Activated gamma-delta T cell (primary cell): Measurements from ENCODE around the gene WSCD1.

Source experiments
- DNase-seq: peaks from one replicate; lab custom pipeline; 2025; lab: John Stamatoyannopoulos, UW

The WSCD1 gene

DNA sequence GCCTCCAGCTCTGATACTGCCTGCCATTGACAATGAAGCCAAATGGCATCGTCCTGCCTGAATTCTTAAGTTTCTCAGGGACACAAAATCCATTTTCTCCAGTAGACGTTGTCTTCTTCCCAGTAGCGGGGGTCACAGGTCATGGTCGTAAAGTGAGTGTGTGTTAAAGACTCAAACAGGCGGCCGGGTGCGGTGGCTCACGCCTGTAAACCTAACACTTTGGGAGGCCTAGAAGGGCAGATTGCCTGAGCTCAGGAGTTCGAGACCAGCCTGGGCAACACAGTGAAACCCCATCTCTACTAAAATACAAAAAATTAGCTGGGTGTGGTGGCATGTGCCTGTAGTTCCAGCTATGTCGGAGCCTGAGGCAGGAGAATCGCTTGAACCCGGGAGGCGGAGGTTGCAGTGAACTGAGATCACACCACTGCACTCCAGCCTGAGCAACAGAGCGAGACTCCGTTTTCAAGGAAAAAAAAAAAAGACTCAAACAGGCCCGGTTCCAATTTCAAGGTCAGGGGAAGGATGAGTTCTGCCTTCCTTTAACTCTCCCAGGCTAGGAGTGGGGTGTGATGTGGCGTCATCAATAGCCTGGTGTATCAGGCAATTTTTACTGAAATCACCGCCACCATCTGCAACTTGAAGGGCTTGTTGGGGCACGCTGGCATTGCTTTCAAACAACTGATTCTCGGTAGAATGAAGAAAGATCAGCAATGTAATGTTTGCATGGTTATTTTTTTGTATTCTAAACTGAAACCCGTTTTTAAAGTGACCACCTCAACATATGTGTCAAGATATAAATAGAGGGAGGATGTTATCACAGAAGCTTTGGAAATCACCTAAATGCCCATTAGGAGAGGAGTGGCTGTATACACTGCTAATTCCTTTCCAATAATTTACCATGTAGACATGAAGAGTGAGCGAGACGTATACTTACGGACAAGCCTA lies 91.0 kb downstream of the WSCD1 start:
- DNase-seq, result no peak

DNA sequence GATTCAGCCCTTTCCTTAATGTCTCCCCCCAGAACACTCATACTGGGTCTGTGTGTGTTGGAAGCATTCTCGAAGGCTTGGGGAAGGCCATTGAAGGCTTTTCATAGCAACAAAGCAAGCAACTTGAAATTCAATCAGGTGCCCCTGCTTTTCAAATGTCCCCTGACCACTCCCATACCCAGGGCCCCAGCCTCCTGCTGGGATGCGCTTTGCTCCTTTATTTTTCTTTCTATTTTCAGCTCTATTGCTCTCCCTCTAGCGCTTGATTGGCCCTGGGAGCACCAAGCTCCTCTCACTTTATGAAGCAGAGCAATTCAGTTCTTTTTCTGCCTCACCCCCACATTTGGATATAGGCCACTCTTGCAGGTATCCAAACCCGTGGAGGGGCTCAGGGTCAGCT lies 92.0 kb downstream of the WSCD1 start:
- DNase-seq, result no peak

DNA sequence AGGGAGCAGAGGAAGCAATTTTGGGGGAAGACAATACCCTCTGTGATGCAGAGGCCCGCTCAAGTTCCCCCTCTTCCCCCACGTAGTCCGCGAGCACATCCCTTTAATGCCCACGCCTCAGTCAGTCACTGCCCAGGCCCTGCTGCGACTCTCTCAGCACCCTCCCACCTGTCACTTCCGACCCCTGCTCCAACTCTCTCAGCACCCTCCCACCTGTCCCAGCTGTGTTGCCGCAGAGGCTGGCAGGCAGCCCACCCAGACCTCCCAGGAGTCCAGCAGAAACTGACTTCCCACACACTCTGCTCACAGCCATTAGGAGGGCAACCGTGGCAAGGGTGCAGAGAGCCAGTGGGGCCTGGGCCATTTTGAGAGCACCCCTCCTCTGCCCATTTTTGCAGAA lies 92.7 kb downstream of the WSCD1 start:
- no peak for DNase-seq

DNA sequence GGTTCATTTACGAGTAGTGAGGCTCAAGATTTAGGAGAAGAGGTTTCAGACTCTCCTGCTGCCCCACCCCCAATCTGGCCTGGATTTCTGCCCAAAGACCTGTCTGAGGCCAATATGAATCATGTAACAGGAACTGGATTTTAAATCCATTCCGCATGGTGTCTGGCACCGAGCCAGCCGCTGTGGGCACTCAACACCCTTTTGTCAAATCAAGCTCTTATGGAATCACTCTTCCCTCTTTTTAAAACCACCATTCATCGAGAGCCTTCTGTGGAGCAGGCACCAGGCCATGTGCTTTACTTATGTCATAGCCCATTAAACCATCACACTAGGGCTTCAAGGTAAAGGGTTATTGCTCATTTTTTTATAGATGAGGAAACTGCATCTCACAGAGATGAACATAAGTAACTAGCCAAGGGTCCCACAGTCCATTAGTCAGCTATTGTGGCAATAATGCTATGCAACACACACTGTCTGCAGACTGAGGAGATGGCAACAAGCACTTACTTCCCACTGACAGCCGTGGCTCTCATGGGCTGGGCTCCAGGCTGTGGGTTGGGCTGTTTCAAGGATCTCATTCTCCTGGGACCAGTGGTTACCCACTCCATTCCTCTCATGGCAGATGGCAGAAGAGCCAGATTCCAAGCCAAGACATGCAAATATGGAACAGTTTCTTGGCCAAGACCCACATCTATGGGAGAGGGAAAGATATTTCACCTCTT lies 93.6 kb downstream of the WSCD1 start:
- no peak for DNase-seq

DNA sequence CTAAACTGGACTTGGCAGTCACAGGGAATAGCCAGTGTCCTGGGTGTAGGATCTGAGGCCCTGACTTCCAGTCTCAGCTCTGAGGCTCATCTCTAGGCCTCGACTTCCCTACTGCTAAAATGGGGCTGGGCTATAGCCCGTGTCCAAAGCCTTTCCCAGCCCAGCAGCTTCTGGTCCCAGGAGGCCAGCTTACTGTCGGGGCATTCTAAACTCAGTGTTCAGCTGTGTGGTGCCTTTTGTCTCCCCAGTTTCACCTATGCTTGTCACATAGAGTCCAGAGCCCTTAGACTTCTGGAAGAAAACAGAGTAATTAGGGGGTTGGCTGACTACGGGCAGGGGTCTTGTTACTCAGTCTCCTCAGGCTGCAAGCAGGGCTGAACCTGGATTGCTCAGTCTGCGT lies 94.8 kb downstream of the WSCD1 start:
- DNase-seq, result no peak

DNA sequence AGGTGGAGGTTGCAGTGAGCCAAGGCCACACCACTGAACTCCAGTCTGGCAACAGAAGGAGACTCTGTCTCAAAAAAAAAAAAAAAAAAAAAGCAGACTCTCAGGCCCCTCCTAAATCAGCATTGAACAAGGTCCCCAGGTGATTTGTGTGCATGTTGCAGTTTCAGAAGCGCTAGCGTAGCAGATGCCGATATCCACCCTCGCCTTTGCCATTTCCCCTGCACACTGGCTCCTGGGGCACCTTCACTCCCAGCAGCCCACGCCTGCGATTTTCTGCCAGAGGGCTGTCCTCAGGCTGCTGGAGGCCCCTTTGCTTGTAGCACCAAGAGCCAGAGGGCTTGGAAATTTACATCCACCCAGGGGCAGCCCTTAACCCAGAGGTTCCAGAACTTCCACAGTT lies 95.6 kb downstream of the WSCD1 start:
- DNase-seq, result no peak

DNA sequence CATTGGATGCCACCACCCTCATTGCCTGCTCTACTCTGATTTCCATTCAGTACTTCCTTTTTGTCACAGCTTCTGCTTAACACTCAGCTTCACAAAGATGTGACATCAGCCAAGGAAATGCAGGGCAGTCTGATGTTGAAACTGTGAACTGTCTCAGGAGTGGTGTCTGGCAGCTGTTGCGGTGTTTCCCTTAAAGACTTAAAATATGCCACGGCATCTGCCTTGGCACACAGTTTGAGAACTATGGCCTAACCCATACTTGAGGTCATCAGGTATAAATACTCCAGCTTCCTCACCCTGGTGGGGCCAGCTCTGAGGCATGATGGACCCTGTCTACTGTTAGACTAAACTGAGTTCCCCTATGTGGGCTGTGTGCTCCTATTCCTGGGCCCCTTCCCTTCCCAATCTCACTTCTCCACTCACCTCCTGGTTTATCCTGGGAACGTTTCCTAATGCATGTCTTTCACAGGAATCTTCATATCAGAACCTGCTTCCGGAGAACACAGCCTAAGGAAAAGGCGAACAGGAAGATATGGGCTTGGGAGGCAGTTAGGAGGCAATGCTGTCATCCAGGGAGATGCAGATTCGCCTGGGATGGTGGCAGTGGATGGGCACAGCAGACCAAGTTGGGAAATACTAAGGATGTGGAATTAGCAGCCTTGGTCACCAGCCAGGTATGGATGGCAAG lies 96.5 kb downstream of the WSCD1 start:
- no peak for DNase-seq

DNA sequence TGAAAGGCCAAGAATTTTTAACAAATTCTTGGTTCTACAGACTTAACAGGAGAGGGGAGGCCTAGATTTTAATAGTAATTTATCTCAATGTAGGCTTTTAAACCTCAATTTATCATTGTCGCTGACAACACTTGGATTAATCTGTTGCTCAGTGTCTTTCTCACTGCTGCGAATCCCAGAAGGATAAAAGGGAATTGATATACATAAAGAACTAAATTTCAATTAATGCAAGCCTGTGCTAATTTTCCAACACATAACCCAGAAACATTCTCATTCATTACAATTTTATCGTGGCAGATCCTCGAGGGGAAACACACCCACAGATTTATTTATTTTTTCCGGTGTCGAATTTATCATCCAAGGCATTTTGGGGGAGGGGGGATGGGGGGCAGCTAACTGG lies 98.1 kb downstream of the WSCD1 start:
- no peak for DNase-seq

DNA sequence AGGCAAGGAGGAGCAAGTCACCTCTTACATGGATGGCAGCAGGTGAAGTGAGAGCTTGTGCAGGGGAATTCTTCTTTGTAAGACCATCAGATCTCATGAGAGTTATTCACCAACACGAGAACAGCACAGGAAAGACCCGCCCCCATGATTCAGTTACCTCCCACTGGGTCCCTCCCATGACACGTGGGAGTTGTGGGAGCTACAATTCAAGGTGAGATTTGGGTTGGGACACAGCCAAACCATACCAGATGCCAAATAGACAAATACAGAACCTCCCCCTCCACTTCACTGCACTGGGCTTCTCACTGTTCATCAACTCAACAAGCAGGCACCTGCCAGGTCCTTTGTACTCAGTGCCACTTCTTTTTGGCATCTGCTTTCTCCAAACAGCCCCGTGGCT lies 100.2 kb downstream of the WSCD1 start:
- DNase-seq, result no peak

DNA sequence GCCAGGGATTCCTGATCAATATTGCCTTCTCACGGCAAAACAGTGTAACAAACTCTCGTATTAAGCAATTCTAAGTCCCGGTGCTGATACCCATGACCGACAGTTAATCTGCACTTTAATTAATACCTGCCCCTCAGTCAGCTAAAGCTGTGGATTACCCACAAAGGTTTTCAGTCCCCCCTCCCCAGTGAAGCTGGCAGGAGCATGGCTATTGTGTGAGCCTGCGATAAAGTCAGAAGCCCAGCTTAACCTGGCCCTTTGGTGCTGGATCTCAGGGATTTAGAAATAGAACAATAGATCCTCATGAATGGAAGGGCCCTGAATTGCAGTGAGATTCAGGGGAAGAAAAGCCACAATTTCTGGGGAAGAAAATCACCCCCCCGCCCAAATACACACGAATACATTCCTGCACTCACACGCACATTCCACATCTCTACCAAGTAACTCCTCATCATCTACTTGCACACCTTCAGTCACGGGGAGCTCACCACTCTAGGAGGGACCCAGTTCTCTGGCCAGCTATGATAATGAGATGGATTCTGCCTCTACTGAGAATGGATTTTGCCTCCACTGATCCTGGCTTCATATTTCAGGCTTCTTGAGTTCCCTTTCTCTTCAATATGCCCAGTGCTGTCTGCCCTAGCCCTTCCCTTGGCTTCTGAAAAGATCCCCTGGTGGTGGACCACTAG lies 102.6 kb downstream of the WSCD1 start:
- DNase-seq, result no peak

DNA sequence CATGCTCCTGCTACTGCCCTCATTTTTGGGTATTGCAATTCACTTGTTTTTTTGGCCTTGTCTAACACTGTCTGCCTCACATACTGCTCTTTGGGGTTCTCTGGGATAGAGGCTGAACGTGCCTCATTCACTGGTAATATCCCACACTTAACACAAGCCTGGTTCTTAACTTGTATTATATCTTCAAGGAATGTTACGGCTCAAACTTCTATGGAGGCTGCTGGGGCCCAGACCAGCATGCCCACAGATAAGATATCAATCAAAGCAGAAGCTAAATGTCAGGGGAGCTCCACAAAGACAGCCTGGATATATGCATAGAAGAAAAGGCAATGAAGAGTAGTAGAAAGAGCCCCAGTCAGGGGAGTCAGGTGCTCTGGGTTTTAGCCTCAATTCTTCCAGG lies 103.5 kb downstream of the WSCD1 start:
- DNase-seq, result no peak
